Measurements from ENCODE around the gene TBX15.

Gene TBX15

DNA sequence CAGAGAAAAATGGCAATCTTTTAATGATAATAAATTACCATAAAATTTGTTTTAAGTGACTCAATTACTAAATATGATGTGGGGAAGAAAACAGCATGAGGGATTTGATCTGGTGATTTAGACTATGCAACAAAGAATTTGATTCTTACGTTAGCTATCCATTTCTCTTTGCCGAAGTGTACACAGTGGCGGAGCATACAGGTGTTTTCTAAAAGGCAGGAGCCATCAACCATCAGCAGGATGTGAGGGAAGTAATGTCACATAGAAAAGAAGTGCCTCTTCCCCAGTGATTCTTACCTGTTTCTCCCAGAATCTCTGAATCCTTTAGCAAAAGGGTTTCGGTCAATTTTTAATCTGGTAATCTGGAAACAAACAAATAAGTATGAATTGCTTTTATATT is 74.3 kb downstream of the TBX15 start:
- Histone ChIP-seq H3K27me3 (ENCODE audit: insufficient read depth, insufficient read length) (no peaks in the 10 kb centered on the region), H3K9me3 (ENCODE audit: insufficient read depth, low read length) (no peaks in the 10 kb centered on the region), H3K36me3 (ENCODE audit: insufficient read depth, insufficient read length, low read length) (peaks cover 18% of the 10 kb centered on the region), H3K4me3 (ENCODE audit: insufficient read length, low read depth) (no peak overlapping the region), H3K4me1 (ENCODE audit: insufficient read depth, insufficient read length) (no peaks in the 10 kb centered on the region), H3K9ac (ENCODE audit: insufficient read length, low read depth) (no peak overlapping the region)
- TF ChIP-seq YY1 (IDR thresholded peaks at IDR 0.05; ENCODE audit: insufficient read depth, insufficient read length) (no peak), ZNF274 (IDR thresholded peaks at IDR 0.05; ENCODE audit: low read depth, low read length) (no peak), SUZ12 (IDR thresholded peaks at IDR 0.05; ENCODE audit: extremely low read depth, insufficient read depth, insufficient read length) (no peak)
- DNase-seq (ENCODE audit: low read depth, low spot score): no peak

DNA sequence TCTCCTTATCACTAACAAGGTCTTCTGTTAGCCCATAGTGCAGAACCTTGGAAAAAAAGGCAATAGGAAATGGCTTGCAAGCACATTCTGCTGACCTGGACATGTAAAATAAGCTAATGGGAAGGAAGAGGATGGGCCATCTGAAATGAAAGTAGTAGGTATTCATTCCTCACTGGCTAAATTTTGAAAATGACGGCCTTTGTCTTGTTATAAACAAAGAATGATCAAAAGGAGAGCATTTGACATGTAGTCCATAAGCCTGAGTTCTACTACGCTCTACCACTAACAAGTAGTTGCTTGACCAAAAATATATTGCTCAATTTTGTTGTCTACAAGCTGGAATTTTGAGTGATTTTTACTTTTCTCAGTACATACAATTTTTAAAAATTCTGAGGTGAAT is 75.6 kb downstream of the TBX15 start:
- no peak for DNase-seq (ENCODE audit: low read depth, low spot score)
- Histone ChIP-seq H3K36me3 (ENCODE audit: insufficient read depth, insufficient read length, low read length) (peaks cover 20% of the 10 kb centered on the region), H3K4me1 (ENCODE audit: insufficient read depth, insufficient read length) (no peaks in the 10 kb centered on the region), H3K4me3 (ENCODE audit: insufficient read length, low read depth) (no peak overlapping the region), H3K27me3 (ENCODE audit: insufficient read depth, insufficient read length) (no peaks in the 10 kb centered on the region), H3K9me3 (ENCODE audit: insufficient read depth, low read length) (no peaks in the 10 kb centered on the region), H3K9ac (ENCODE audit: insufficient read length, low read depth) (no peak overlapping the region)
- TF ChIP-seq ZNF274 (IDR thresholded peaks at IDR 0.05; ENCODE audit: low read depth, low read length): no peak
- no peak for TF ChIP-seq YY1 (IDR thresholded peaks at IDR 0.05; ENCODE audit: insufficient read depth, insufficient read length)
- no peak for TF ChIP-seq SUZ12 (IDR thresholded peaks at IDR 0.05; ENCODE audit: extremely low read depth, insufficient read depth, insufficient read length)

DNA sequence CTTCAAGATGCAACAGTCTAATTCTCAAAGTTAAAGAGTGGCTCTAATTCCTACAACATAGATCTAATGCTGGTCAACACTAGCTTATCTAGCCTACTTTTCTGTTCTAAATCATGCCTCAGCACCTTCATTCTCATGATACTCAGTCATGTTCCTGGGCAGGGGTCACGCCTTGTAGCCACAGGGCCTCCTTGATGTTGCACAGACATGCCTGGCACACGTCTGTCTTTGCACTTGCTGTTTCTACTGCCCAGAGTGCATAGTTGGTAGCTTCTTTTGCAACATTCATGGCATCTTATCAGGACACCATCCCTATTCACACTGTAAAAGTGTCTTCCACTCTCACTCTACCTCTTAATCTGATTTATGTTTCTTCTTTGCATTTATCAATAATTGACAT is 76.6 kb downstream of the TBX15 start:
- Histone ChIP-seq H3K27me3 (ENCODE audit: insufficient read depth, insufficient read length) (no peaks in the 10 kb centered on the region), H3K4me3 (ENCODE audit: insufficient read length, low read depth) (no peak overlapping the region), H3K36me3 (ENCODE audit: insufficient read depth, insufficient read length, low read length) (peaks cover 24% of the 10 kb centered on the region), H3K9ac (ENCODE audit: insufficient read length, low read depth) (no peak overlapping the region), H3K4me1 (ENCODE audit: insufficient read depth, insufficient read length) (no peaks in the 10 kb centered on the region), H3K9me3 (ENCODE audit: insufficient read depth, low read length) (no peaks in the 10 kb centered on the region)
- no peak for DNase-seq (ENCODE audit: low read depth, low spot score)
- TF ChIP-seq YY1 (IDR thresholded peaks at IDR 0.05; ENCODE audit: insufficient read depth, insufficient read length) (no peak), SUZ12 (IDR thresholded peaks at IDR 0.05; ENCODE audit: extremely low read depth, insufficient read depth, insufficient read length) (no peak), ZNF274 (IDR thresholded peaks at IDR 0.05; ENCODE audit: low read depth, low read length) (no peak)

DNA sequence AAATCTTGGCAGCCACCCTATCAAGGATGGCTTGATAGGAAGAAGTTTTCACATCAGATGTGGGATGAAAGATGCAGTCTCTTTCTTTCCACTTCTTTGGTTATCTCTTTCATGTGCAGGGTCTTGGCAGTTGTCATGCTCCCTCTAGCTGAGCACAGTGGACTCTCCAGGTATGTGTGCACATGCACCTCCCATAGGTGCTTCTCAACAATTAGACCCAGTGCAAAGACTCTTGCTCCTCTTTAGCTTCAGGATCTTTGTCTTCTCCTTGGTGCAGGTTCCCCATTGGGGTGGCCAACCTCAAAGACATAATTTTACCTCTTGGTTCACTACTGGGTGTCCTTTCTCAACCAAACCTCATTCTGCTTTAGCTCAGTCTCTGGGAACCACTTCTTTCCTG is 80.7 kb downstream of the TBX15 start:
- Histone ChIP-seq H3K4me1 (ENCODE audit: insufficient read depth, insufficient read length) (no peaks in the 10 kb centered on the region), H3K9ac (ENCODE audit: insufficient read length, low read depth) (no peak overlapping the region), H3K9me3 (ENCODE audit: insufficient read depth, low read length) (no peaks in the 10 kb centered on the region), H3K36me3 (ENCODE audit: insufficient read depth, insufficient read length, low read length) (peaks cover 15% of the 10 kb centered on the region), H3K4me3 (ENCODE audit: insufficient read length, low read depth) (no peak overlapping the region), H3K27me3 (ENCODE audit: insufficient read depth, insufficient read length) (no peaks in the 10 kb centered on the region)
- TF ChIP-seq ZNF274 (IDR thresholded peaks at IDR 0.05; ENCODE audit: low read depth, low read length) (no peak), SUZ12 (IDR thresholded peaks at IDR 0.05; ENCODE audit: extremely low read depth, insufficient read depth, insufficient read length) (no peak), YY1 (IDR thresholded peaks at IDR 0.05; ENCODE audit: insufficient read depth, insufficient read length) (no peak)
- no peak for DNase-seq (ENCODE audit: low read depth, low spot score)

DNA sequence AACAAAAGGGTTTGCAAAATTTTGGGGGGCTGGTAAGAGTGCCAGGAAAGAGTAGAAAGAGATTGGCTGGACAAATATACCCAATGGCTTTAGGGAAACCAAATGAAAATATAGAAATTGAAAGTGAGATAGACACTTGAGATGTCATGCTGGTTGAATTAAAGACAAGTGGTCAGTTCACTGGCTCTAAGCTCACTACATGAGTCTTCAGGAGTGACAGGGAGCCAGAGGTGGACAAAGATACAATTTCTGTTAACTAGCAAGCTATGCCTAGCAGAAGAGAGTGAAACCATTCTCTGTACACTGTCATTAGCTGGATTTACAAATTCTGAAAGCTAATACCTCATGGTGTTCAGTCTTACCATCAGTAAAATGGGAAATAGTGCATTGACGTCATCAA is 82.5 kb downstream of the TBX15 start:
- Histone ChIP-seq H3K4me3 (ENCODE audit: insufficient read length, low read depth) (no peak overlapping the region), H3K9ac (ENCODE audit: insufficient read length, low read depth) (no peak overlapping the region), H3K9me3 (ENCODE audit: insufficient read depth, low read length) (no peaks in the 10 kb centered on the region), H3K27me3 (ENCODE audit: insufficient read depth, insufficient read length) (no peaks in the 10 kb centered on the region), H3K4me1 (ENCODE audit: insufficient read depth, insufficient read length) (no peaks in the 10 kb centered on the region), H3K36me3 (ENCODE audit: insufficient read depth, insufficient read length, low read length) (peaks cover 15% of the 10 kb centered on the region)
- no peak for DNase-seq (ENCODE audit: low read depth, low spot score)
- TF ChIP-seq SUZ12 (IDR thresholded peaks at IDR 0.05; ENCODE audit: extremely low read depth, insufficient read depth, insufficient read length) (no peak), ZNF274 (IDR thresholded peaks at IDR 0.05; ENCODE audit: low read depth, low read length) (no peak), YY1 (IDR thresholded peaks at IDR 0.05; ENCODE audit: insufficient read depth, insufficient read length) (no peak)

DNA sequence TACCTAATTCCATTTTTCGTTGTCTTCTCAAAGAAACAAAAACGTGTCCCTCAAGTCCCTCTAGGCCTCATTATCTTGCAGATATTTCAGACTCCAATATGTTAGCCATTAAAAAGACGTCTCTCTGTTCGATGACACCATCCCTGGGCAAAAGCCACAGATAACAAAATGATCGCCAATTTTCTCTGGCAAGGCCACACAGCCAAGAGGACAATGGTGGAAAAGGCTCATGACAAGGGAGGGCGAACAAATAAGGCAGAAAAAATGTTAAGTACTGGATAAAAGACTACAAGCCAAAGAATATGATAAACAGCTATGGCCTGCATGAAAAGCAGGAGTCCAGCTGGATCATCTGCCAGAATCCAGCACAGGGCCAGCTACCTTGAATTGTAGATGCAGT is 82.9 kb downstream of the TBX15 start:
- DNase-seq (ENCODE audit: low read depth, low spot score): no peak
- Histone ChIP-seq H3K4me1 (ENCODE audit: insufficient read depth, insufficient read length) (no peaks in the 10 kb centered on the region), H3K9ac (ENCODE audit: insufficient read length, low read depth) (no peak overlapping the region), H3K27me3 (ENCODE audit: insufficient read depth, insufficient read length) (no peaks in the 10 kb centered on the region), H3K4me3 (ENCODE audit: insufficient read length, low read depth) (no peak overlapping the region), H3K9me3 (ENCODE audit: insufficient read depth, low read length) (no peaks in the 10 kb centered on the region), H3K36me3 (ENCODE audit: insufficient read depth, insufficient read length, low read length) (peaks cover 13% of the 10 kb centered on the region)
- TF ChIP-seq ZNF274 (IDR thresholded peaks at IDR 0.05; ENCODE audit: low read depth, low read length): no peak

DNA sequence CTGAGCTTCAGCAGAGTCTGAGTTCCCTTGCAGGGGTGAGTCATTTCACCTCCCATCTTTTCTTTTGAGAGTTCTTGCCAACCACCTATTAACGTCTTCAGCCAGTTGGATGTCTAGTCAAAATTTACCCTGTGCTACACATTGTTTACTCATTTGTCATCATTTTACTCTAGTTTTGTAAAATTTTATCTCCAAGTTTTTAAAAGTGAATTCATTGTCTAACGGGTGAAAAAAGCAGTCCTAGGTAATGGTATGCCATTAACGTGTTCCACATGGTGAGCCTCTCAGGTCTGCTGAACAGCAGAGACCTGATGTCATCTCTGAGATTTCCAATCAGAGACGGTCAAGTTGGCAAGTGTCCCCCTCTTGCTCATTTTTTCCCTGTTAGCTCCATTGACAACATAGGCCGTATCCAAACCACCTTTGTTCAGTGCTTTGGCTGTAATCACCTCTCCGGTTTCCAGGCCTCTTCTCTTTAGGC is 85.4 kb downstream of the TBX15 start:
- no peak for DNase-seq (ENCODE audit: low read depth, low spot score)
- Histone ChIP-seq H3K4me1 (ENCODE audit: insufficient read depth, insufficient read length) (no peaks in the 10 kb centered on the region), H3K4me3 (ENCODE audit: insufficient read length, low read depth) (no peak overlapping the region), H3K9ac (ENCODE audit: insufficient read length, low read depth) (no peak overlapping the region), H3K27me3 (ENCODE audit: insufficient read depth, insufficient read length) (no peaks in the 10 kb centered on the region), H3K9me3 (ENCODE audit: insufficient read depth, low read length) (no peaks in the 10 kb centered on the region), H3K36me3 (ENCODE audit: insufficient read depth, insufficient read length, low read length) (peaks cover 14% of the 10 kb centered on the region)
- TF ChIP-seq SUZ12 (IDR thresholded peaks at IDR 0.05; ENCODE audit: extremely low read depth, insufficient read depth, insufficient read length) (no peak), ZNF274 (IDR thresholded peaks at IDR 0.05; ENCODE audit: low read depth, low read length) (no peak), YY1 (IDR thresholded peaks at IDR 0.05; ENCODE audit: insufficient read depth, insufficient read length) (no peak)

DNA sequence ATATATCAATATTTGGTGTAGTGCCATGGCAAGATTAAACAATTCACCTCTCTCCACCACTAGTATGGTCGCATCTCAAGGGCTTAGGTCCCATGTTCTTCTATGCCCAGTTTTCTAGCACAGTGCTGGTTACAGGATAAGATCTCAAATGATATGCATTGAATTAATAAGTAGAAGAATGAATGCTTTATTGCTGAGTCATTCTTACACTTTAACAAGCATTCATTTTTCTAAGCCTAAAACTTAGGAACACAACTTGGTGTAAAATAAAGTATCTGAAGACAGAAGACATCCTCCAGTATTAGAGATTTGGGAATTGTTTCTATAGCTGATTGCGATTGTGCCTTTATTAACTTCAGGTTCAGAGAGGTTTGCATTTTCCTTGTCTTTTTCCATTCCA is 85.8 kb downstream of the TBX15 start:
- Histone ChIP-seq H3K27me3 (ENCODE audit: insufficient read depth, insufficient read length) (no peaks in the 10 kb centered on the region), H3K9ac (ENCODE audit: insufficient read length, low read depth) (no peak overlapping the region), H3K4me1 (ENCODE audit: insufficient read depth, insufficient read length) (no peaks in the 10 kb centered on the region), H3K9me3 (ENCODE audit: insufficient read depth, low read length) (no peaks in the 10 kb centered on the region), H3K4me3 (ENCODE audit: insufficient read length, low read depth) (no peak overlapping the region), H3K36me3 (ENCODE audit: insufficient read depth, insufficient read length, low read length) (peaks cover 14% of the 10 kb centered on the region)
- TF ChIP-seq YY1 (IDR thresholded peaks at IDR 0.05; ENCODE audit: insufficient read depth, insufficient read length): no peak
- TF ChIP-seq ZNF274 (IDR thresholded peaks at IDR 0.05; ENCODE audit: low read depth, low read length): no peak
- TF ChIP-seq SUZ12 (IDR thresholded peaks at IDR 0.05; ENCODE audit: extremely low read depth, insufficient read depth, insufficient read length): no peak
- no peak for DNase-seq (ENCODE audit: low read depth, low spot score)

All from NT2/D1 (cell line).